ENCODE measurements around the gene PDE8A.
A peak's percentile ranks its signal among the peaks of the same experiment; 100 is the strongest.
"Not testable (repeated sequence)": the region's sequence is repeated elsewhere in the genome, so short reads cannot be mapped to it uniquely, and the experiment has no call there.

PDE8A gene

DNA sequence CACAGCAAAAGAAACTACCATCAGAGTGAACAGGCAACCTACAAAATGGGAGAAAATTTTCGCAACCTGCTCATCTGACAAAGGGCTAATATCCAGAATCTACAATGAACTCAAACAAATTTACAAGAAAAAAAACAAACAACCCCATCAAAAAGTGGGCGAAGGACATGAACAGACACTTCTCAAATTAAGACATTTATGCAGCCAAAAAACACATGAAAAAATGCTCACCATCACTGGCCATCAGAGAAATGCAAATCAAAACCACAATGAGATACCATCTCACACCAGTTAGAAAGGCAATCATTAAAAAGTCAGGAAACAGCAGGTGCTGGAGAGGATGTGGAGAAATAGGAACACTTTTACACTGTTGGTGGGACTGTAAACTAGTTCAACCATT lies 30.1 kb downstream of the PDE8A start:
- not testable (repeated sequence) for FAIRE-seq

DNA sequence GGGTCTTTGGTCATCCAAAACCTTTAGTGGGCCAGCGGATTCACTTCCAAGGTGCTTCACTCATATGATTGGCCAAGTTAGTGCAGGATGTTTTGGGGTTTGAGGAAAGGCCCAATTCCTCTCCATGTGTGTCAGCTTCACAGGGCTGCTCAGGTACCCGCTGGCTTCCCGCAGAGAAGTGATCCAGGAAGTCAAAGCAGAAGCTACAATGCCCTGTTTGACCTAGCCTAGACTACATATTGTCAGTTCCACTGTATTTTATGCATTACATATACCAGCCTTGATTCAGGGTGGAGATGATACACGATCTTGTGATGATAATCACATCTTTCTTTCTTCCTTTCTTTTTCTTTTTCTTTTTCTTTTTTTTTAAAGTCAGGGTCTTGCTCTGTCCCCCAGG lies 32.1 kb downstream of the PDE8A start:
- no peak for FAIRE-seq

DNA sequence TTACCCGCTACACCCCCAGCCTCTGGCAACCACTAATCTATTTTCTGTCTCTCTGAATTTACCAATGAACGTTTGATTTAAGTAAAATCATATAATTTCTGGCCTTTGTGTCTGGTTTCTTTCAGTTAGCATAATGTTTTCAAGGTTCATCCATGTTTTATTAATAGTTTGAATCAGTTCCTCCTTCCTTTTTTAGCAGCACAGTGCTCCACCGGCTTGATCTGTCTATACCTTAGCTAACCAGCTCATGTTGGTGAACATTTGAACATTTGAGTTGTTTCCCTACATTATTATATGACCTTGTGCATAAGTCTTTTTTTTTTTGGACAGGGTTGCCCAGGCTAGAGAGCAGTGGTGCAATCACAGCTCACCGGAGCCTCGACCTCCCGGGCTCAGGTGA lies 33.3 kb downstream of the PDE8A start:
- no peak for FAIRE-seq

DNA sequence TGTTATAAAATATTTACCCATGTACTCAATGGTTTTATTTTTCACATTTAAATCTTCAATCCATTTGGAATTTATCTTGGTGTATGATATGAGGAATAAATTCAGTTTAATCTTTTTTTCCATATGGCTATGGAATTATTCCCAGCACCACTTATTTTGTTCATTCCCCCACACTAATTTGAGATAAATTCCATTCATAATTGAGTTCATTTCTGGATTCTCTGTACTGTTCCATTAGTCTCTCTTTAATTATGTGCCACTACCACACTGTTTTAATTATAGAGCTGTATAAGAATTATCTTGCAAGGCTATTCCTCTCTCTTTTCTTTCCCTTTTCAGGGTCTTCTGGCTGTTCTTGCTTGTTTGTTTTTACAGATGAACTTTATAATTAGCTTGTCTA lies 34.6 kb downstream of the PDE8A start:
- no peak for FAIRE-seq

DNA sequence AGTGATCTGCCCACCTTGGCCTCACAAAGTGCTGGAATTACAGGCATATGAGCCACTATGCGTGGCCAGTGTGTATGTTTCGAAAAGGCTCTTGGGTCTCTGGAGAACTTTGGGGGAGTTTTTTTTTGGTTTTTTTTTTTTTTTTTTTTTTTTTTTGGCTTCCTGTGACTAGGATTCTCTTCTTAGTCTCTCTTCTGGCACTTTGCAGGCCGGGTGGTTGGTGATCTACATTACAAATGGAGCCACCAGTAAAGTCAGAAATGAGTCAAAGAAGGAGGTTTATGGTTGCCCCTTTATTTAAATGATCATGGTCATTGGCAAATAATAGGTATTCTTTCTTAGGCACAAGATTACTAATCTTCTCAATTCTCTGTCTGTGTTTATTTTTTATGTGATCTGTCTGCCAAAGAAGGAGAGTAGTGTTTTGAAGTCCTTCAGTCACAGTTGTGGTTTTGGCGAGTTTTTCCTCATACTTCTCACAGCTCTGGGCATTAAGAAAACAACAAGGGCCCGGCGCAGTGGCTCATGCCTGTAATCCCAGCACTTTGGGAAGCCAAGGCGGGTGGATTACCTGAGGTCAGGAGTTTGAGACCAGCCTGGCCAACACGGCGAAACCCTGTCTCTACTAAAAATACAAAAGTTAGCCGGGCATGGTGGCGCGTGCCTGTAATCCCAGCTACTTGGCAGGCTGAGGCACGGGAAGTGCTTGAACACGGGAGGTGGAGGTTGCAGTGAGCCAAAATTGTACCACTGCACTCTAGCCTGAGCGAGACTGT lies 38.3 kb downstream of the PDE8A start:
- FAIRE-seq, result no peak

DNA sequence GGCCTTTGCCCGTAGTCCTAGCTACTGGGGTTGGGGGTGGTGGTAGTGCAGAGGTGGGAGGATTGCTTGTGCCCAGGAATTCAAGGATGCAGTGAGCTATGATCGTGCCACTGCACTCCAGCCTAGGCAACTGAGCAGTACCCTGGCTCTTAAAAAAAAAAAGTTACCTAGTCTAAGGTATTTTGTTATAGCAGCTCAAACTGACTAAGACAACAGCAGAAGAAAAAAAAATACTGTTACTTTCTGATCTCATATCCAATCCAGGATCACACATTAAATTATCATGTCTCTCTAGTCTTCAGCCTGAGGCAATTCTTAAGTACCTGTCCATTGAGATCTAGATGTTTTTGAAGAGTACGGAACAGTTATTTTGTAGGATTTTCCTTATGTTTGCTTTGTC lies 39.8 kb downstream of the PDE8A start:
- FAIRE-seq, result no peak

DNA sequence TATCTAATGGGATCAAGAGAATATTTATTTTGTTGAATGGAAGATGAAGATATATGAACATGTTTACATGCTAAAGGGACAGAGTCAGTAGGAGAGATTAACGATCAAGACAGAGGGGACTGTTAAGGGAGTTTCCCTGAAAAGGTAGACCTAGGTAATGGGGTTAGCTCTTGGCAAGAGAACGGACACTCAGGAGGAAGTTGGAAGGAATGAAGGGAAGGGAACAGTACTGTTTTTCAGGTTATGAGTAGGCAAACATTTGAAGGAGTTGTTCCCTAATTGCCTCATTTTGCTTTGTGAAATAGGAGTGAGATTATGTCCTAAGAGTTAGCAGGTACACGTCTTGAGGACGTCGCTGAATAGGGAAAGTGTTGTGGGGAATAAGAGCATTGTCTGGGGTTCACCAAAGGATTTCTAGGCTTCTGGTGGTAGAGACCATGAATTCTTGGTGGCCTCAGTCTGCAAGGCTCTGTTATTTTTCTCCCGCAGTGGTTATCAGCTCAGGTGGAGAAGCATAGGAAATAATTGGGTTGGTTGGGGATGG lies 41.3 kb downstream of the PDE8A start:
- no peak for FAIRE-seq

DNA sequence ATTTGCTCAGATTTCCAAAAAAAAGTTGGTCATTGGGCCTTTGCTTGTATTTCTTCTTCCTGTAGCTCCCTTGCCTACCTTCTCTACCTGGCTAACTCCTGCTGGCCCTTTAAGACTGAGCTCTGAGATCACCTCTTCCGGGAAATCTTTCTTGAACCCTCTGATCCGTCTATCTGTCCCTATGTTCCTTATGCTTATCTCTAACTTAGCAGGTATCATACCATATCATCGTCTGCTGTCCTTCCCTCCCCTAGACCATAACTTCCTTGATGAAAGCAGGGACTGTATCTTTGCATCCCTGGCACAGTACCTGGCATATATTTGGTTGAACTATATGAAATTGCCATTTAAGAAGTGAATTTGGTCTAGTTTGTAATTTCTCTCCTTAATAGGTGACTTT lies 42.3 kb downstream of the PDE8A start:
- no peak for FAIRE-seq

DNA sequence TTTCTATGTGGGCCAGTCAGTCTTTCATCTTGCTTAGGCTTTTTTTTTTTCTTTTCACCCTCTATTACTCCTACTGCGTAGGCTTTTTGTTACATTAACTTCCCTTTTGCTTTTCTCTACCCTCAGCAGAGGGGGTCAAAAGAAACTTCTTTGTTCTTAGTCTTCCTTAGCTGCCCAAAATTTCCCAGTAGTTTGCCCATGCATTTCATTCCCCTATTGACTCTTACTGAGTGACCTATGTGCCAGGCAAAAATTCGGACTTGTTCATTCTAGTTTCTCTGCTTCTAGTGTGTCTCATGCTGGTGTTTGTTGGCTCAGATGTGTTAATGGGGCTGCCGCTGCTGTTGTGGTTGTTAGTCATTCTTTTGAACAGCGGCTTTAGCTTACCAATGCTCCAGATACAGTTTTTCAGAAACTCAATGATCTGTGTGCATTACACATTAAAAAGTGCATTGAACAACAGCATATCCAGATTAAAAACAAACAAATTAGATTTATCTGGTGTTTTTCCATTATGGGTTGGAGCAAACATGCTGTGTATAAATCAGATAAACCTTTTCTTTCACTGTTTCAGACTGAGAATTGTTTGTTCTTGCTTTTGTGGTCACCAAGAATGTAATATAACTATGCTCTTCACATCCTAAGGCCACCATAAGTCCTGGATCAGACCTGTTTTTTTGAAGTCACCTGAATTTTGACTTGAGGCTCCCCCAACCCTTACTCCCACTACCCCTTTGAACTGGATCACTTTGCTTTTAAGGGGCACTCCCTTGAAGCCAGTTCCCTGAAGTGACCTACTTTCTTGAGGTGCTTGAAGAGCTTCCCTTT lies 43.1 kb downstream of the PDE8A start:
- FAIRE-seq, result no peak

DNA sequence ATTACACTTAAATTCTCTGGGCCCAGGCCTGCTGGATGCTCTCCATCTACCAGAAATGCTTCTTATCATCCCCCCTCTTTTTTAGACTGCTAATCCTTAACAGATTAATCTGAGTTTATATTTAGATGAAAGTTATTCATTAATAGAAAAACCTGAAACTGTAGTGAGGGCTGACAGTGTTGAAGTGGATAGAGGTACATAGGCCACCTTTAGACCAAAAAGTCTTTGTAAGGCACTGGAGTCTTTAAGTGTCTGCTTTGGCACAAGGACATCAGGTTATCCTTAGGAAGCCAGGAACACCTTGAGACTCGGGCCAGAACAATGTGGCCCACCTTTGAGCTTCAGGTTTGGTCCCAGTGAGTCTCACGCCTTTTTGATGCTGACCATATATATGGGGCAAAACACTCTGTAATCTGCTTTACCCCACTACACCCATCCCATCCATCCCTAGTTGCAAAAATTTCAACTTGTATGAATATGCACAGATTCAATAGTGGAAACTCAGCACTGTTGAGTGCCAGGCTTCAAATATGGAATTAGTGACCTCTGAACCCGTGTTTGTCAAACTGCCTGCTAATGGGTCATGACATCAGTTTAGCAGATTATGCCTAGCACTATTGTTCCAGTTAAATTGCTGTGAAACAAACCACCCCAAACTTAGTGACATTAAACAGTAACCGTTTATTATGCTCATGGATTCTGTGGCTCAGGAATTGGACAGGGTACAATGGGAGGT lies 44.0 kb downstream of the PDE8A start:
- no peak for FAIRE-seq

DNA sequence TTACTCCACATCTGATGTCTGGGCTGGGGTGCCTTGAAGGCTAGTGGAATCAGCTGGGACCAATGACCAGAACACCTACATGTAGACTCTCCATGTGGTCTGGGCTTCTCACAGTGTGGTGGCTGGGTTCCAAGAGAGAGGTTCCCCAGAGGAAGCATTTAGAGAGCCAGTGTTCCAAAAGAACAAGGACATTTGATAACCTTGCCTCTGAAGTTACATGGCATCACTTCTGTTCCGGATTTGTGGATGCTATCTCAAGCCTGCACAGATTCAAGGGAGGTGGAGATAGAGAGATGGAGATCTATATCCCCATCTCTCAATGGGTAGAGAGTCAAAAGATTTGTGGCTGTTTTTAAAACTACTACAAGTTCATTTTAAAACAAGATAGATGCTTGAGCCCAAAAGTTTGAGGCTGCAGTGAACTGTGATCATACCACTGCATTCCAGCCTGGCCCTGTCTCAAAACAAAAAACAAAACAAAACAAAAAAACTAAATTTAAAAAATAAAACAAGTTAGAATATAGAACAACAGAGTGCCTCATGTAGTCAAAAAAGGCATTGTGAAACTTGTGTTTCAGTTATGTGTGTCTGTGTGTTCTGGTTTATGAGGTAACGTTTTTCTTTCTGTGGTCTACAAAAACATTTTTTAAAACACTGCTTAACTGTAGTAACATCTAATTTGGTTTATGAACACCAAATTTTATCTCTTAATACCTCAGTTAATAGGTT lies 44.8 kb downstream of the PDE8A start:
- peak; percentile 23 for FAIRE-seq

DNA sequence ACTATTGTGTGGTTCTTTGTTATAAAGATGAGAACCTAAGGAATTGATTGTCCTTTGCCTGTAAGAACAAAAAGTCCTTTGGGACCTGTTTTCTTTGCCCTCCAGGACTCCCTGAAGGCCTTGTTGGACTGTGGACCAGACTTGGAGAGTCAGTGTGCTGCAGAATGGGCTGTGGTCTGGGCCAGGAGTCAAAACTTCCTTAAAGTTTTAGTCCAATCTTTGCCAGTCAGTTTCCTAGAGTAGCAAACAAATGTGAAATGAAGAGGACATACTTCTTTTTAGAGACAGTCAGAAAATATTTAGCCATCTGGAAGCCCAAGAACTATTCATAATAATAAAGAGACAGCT lies 45.4 kb downstream of the PDE8A start:
- FAIRE-seq, result no peak

DNA sequence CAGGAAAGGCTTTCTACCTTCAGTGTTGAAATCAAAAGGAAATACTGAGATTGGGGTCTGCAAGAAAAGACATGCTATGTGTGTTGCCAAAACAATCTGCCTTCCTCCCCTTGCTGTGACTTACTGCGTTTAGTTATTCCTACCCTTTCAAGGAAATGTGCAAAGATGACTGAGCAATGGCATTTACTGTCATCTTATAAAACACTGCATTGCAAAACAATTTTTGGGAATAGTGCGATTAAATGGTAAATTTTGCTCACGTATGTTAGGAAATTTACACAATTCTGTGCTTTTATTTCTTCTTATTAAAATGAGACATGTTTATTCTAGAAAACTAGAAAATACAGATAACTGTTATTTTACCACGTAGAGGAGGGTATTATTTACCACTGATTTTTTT lies 45.8 kb downstream of the PDE8A start:
- FAIRE-seq, result no peak

DNA sequence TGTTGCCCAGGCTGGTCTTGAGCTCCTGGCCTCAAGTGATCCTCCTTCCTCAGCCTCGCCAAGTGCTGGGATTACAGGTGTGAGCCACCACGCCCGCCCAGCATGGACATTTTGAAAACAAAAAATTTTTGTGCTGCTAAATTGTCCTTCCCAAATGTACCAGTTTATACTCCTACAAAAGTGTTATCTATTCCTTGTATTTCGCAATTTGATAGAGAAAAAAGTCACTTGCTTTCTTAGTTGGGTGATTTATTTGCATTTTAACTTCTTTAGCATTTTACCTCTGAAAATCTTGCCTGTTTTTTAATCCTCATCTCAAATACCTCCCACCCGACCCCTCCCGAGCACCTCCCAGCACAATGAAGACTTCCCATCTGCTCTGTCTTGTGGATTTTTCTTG lies 46.8 kb downstream of the PDE8A start:
- no peak for FAIRE-seq

DNA sequence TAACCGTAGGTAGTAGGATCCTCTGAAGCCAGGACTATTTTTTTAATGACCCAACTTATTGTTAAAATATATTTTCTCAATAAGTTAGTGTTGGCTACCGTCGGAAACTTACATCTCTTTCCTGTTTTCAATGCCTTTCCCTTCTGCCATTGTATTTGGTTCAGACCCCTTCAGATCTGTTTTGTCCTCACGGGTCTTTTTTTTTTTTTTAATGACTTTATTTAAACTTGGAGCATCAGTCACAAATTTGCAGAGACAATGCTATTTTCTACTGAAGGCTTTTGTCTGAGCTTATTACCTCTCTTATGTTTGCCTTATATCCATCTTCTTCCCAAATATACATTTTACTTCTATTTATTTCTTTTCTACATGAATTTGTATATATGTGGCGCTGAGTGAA lies 47.6 kb downstream of the PDE8A start:
- no peak for FAIRE-seq

DNA sequence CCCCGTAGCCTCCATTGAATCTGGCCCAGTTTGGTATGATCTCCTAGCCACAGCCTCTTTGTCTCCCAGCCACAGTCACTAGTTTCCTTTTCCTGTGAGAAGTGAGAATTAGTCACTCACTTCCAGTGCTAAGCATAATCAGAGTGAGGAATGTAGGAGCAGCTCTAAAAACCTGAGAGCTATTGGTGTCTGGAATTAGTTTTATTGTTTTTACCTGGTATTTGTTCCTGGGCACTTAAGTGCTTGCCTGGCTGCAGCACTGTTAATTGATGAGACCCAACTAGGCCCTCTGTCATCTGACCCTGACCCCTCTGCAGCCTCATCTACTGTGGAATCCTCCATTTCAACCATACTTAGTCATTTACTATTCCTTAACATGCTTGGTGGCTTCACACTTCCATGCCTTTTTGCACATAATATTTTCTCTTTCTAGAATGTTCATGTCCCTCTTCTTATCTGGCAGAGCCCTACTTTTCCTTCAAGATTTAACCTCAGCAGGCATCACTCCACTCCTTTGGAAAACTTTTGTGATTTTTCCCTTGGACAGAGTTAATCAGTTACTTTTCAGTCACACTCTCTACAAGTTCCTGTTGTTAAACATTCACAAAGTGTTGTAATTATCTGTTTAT lies 48.8 kb downstream of the PDE8A start:
- FAIRE-seq, result no peak

DNA sequence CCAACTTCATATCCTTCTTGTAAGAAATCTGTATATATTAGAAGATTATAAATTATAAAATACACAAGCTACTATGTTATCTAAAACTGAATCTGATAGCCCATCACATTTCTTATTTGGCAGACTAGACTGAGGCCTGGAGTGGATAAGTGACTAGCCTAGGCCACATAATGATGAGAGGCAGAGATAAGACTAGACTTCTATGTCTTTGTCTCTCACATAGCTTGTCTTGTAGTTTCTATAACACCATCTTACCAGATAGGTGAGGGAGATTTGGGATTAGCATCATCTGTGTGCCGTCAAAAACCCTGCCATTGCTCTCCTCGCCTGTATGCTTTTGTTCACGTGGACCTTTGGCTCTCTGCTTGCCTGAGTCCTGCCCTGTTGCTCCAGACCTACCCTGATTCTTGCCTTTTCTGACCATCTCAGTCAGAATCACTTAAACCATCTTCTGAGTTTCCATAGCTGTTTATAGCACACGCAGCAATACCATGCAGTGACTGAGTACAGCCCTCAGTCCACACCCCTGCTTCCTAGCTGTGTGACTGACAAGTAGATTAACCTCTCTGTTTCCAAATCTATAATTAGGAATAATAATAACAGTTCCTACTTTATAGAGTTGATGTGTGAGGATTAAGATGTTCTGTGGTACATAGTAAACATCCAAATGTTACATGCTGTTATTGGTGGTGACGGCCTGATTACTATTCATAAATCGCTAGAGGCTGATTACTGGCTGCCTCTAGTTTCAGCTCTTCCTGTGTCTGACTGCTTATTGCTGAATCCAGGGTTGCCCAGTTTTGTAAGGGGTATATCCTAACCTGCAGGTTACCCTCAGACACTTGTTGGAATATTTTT lies 49.7 kb downstream of the PDE8A start:
- no peak for FAIRE-seq

DNA sequence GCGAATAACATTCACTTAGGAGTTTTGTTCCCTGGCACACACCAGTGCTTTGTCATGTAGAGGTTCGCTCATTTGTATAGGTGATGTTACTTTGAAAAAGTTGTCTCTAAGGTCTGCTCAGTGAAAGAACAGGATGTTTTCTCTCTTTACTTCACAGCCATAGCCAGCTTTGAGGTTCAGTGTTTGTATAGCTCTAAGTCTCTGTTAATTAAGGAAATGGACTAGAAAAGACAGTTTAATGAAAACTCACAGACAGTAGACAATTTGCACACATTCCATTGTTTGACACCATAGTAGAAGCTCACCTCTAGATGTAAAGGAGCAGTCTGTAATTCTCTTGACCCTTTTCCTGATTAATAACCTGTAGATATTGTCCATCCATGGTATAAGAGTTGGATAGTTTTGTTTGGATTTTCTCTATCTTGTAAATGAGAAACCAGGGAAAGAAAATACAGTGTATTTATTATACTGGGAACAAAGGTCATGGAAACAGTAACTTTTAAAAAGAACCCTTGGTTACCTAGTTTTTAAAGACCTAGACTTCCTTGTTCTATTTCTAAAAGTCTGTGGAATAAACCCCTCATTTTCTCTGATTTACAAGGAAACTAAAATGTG lies 50.4 kb downstream of the PDE8A start:
- FAIRE-seq, result peak; percentile 59

DNA sequence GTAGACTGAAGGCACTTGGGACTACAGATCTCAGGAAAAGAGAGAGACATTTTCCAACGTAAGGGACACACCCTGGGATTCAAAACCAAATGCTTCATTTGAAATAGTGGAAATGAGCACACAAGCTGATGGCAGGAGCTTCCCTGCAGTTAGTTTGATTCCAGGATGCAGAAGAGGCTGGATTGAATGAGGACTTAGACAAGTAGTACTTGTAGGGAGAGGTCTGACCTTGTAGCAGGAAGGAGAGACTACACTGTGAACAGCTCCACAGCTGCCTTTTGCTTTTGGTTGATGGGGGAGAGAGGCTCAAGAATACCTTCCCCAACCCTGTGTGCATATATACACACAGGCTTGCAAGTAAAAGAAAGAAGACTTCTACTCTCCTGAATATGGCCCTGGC lies 51.5 kb downstream of the PDE8A start:
- FAIRE-seq, result no peak

DNA sequence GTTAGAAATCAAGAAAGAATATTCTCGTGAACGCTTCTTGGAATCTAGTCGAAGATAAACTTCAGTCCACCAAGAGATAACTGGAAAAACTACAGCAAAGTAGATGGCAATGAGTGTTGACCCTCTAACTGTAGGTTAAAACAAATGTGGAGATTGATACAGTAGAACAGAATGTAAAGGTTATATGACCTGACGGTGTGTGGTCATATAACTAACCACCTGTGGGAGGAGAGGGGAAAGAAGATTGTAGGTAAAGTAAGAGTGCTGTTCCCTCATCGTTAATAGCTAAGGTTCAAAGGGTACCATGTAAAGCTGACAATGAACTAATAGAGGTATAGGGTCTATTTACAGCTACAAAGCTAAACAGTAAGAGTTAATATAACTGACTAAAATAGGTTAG lies 52.6 kb downstream of the PDE8A start:
- no peak for FAIRE-seq

DNA sequence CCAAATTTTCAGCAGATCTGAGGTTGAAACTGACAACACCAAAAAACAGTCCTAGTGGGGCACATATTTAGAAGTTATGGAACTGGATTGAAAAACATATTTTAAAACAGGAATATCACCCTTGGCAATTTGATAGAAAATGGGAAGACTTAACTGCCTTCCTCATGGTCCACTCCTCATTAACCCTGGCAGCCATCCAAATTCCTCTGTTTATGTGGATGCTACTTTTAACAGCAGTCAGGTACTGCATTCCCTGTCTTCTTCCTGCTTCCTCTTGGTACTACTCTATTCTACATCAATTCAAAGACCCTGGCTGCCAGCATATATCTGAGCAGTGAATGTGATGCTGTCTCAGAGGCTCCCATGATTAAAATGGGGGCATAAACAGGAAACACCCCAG lies 54.3 kb downstream of the PDE8A start:
- no peak for FAIRE-seq

Data from endometrium (tissue), 2 donors.